A673 (cell line): Measurements from ENCODE around the gene ERC1.

ENCODE experiments used
- EZH2 ChIP-seq: fragments of 200-600 bp; sonication (generic); IDR thresholded peaks from 2 replicates; pipeline ENCODE4 v1.6.1; 2017; ENCODE audit warnings: borderline replicate concordance, low read depth, mild to moderate bottlenecking, mixed read lengths, antibody characterized with exemption, low read length; ENCODE audit not compliant: poor library complexity, severe bottlenecking
- TF ChIP-seq, protein P1 (sequence below): fragments of 300-800, 200-600 bp; sonication (generic); conservative IDR thresholded peaks from 2 replicates; pipeline ENCODE4 v1.5.1; 2017; ENCODE audit warnings: low read depth, mild to moderate bottlenecking, antibody characterized with exemption, low read length, moderate library complexity, mixed read lengths

DNA sequence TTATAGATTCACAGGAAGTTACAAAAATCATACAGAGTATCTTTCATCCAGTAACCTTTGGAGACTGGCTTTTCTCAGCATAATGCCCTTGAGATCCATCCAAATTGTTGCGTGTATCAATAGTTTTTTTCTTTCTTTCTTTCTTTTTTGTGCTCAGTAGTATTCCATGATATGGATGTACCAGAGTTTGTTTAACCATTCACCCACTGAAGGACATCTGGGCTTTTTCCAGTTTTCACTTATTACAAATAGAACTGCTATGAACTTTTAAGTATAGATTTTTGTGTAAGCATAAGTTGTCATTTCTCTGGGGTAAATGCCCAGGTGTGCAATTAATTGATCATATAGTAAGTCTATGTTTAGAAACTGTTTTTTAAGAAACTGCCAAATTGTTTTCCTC lies 524.0 kb downstream of the ERC1 start:
- TF ChIP-seq, protein P1, sequence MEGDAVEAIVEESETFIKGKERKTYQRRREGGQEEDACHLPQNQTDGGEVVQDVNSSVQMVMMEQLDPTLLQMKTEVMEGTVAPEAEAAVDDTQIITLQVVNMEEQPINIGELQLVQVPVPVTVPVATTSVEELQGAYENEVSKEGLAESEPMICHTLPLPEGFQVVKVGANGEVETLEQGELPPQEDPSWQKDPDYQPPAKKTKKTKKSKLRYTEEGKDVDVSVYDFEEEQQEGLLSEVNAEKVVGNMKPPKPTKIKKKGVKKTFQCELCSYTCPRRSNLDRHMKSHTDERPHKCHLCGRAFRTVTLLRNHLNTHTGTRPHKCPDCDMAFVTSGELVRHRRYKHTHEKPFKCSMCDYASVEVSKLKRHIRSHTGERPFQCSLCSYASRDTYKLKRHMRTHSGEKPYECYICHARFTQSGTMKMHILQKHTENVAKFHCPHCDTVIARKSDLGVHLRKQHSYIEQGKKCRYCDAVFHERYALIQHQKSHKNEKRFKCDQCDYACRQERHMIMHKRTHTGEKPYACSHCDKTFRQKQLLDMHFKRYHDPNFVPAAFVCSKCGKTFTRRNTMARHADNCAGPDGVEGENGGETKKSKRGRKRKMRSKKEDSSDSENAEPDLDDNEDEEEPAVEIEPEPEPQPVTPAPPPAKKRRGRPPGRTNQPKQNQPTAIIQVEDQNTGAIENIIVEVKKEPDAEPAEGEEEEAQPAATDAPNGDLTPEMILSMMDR, result no peak
- TF ChIP-seq EZH2, result no peak
